ENCODE data around the gene LRP5.

- no peak for TF ChIP-seq REST (IDR thresholded peaks at IDR 0.05; ENCODE audit: insufficient read depth in 1 of 2, low read depth in 2 of 2, low read length in 2 of 2)
- TF ChIP-seq POLR2AphosphoS5 (IDR thresholded peaks at IDR 0.05; ENCODE audit: low read depth, low read length), result no peak
Measured at GRCh38 chr11:68384530-68385081, 72.2 kb downstream of the LRP5 start.
